Activated T-helper 1 cell treated with anti-CD3 and anti-CD28 coated beads, Interleukin-12 subunit alpha, Interleukin-12 subunit beta, Interleukin-2, Interleukin-4 antibody, amounts not matched to agents 30 ng/mL and 10 ng/mL and 1 ng/mL, durations not matched to agents 14 hours and 24 hours and 36 hours (primary cell): ENCODE data around the gene TNS1. TPM values are rescaled to one million over a fixed set of nuclear protein-coding genes. Genes with fewer than 3 reads are reported as not detected.

ENCODE experiments used
- DNase-seq: peaks from one replicate; pipeline ENCODE4 v3.0.0; 2021; ENCODE audit warnings: low spot score
- H3K27ac Mint-ChIP-seq: one replicate; pipeline ENCODE4 v1.8.0; 2021; ENCODE audit warnings: mild to moderate bottlenecking, mixed read lengths
- H3K27me3 Mint-ChIP-seq: one replicate; pipeline ENCODE4 v1.8.0; 2022; ENCODE audit warnings: mild to moderate bottlenecking, moderate library complexity, mixed read lengths; ENCODE audit not compliant: insufficient read depth
- H3K36me3 Mint-ChIP-seq: one replicate; pipeline ENCODE4 v1.8.0; 2021; ENCODE audit warnings: low read depth, mixed read lengths
- H3K4me1 Mint-ChIP-seq: one replicate; pipeline ENCODE4 v1.8.0; 2021; ENCODE audit warnings: low read depth, mixed read lengths
- H3K4me3 Mint-ChIP-seq: one replicate; pipeline ENCODE4 v1.8.0; 2021; ENCODE audit warnings: mild to moderate bottlenecking, moderate library complexity, mixed read lengths
- H3K9me3 Mint-ChIP-seq: one replicate; pipeline ENCODE4 v1.8.0; 2021; ENCODE audit warnings: mixed read lengths
- intact Hi-C: fragments of 100-400 bp; cut with micrococcal nuclease; formaldehyde crosslinking; loops from one replicate; pipeline ENCODE4 v1.15.1; 2024
- total RNA-seq: library from RNA; stranded (reverse); gene quantifications from 2 replicates; pipeline ENCODE4 v1.2.3, GENCODE V29; 2022

The TNS1 gene
- total RNA-seq, 1 donor from 2014 or later: 0.41 TPM

- H3K27ac Mint-ChIP-seq: no peak overlapping the region
- H3K27me3 Mint-ChIP-seq: peaks cover 10% of the 10 kb centered on the region
- DNase-seq: no peak
- no peaks in the 10 kb centered on the region for H3K9me3 Mint-ChIP-seq
- H3K4me1 Mint-ChIP-seq: no peaks in the 10 kb centered on the region
- H3K36me3 Mint-ChIP-seq: peaks cover 2% of the 10 kb centered on the region
- intact Hi-C loops: no loop called here
- no peak overlapping the region for H3K4me3 Mint-ChIP-seq
Observed at GRCh38 chr2:217776631-217777030, 226.2 kb downstream of the TNS1 start.

GRCh38 chr2:217775920-217776503 lies 226.8 kb downstream of the TNS1 start:
- intact Hi-C loops: no loop called here
- no peaks in the 10 kb centered on the region for H3K9me3 Mint-ChIP-seq
- no peak overlapping the region for H3K27ac Mint-ChIP-seq
- peaks cover 6% of the 10 kb centered on the region for H3K27me3 Mint-ChIP-seq
- H3K4me3 Mint-ChIP-seq: no peak overlapping the region
- no peak for DNase-seq
- H3K36me3 Mint-ChIP-seq: no peaks in the 10 kb centered on the region
- no peaks in the 10 kb centered on the region for H3K4me1 Mint-ChIP-seq

- Mint-ChIP-seq H3K36me3 (no peaks in the 10 kb centered on the region), H3K27ac (no peak overlapping the region), H3K4me1 (no peaks in the 10 kb centered on the region), H3K9me3 (no peaks in the 10 kb centered on the region), H3K27me3 (peaks cover 6% of the 10 kb centered on the region), H3K4me3 (no peak overlapping the region)
- DNase-seq: no peak
- intact Hi-C loops: no loop called here
Observed at GRCh38 chr2:217774232-217774631, 228.6 kb downstream of the TNS1 start.

- H3K9me3 Mint-ChIP-seq: no peaks in the 10 kb centered on the region
- no peaks in the 10 kb centered on the region for H3K4me1 Mint-ChIP-seq
- H3K4me3 Mint-ChIP-seq: no peak overlapping the region
- intact Hi-C loops: no loop called here
- H3K36me3 Mint-ChIP-seq: no peaks in the 10 kb centered on the region
- peaks cover 7% of the 10 kb centered on the region for H3K27me3 Mint-ChIP-seq
- no peak overlapping the region for H3K27ac Mint-ChIP-seq
- no peak for DNase-seq
Observed at GRCh38 chr2:217773539-217773938, 229.3 kb downstream of the TNS1 start.

- no peak overlapping the region for H3K27ac Mint-ChIP-seq
- H3K27me3 Mint-ChIP-seq: peaks cover 9% of the 10 kb centered on the region
- intact Hi-C loops: no loop called here
- peaks cover 14% of the 10 kb centered on the region for H3K9me3 Mint-ChIP-seq
- no peak for DNase-seq
- H3K36me3 Mint-ChIP-seq: no peaks in the 10 kb centered on the region
- no peak overlapping the region for H3K4me3 Mint-ChIP-seq
- H3K4me1 Mint-ChIP-seq: no peaks in the 10 kb centered on the region
Observed at GRCh38 chr2:217766356-217766755, 236.4 kb downstream of the TNS1 start.

- Mint-ChIP-seq H3K27me3 (peaks cover 7% of the 10 kb centered on the region), H3K36me3 (no peaks in the 10 kb centered on the region), H3K4me1 (peaks cover 9% of the 10 kb centered on the region), H3K27ac (no peak overlapping the region), H3K9me3 (peaks cover 14% of the 10 kb centered on the region), H3K4me3 (no peak overlapping the region)
- intact Hi-C loops: no loop called here
- no peak for DNase-seq
Observed at GRCh38 chr2:217761645-217762277, 241.0 kb downstream of the TNS1 start.

GRCh38 chr2:217759991-217760390 lies 242.8 kb downstream of the TNS1 start:
- H3K4me1 Mint-ChIP-seq: peaks cover 18% of the 10 kb centered on the region
- H3K27me3 Mint-ChIP-seq: peaks cover 5% of the 10 kb centered on the region
- intact Hi-C loops: no loop called here
- DNase-seq: no peak
- no peak overlapping the region for H3K4me3 Mint-ChIP-seq
- no peaks in the 10 kb centered on the region for H3K36me3 Mint-ChIP-seq
- no peak overlapping the region for H3K27ac Mint-ChIP-seq
- H3K9me3 Mint-ChIP-seq: peaks cover 14% of the 10 kb centered on the region

- Mint-ChIP-seq H3K4me1 (peaks cover 21% of the 10 kb centered on the region), H3K9me3 (peaks cover 6% of the 10 kb centered on the region), H3K4me3 (no peak overlapping the region), H3K27ac (peak overlapping the region; percentile 83), H3K36me3 (no peaks in the 10 kb centered on the region), H3K27me3 (peaks cover 2% of the 10 kb centered on the region)
- DNase-seq: no peak
- intact Hi-C loops: loop anchor here (2.0 kb wide), 3 partner anchors 106 to 1074 kb away; no protein-coding TSS in a partner anchor
Observed at GRCh38 chr2:217757108-217757463, 245.7 kb downstream of the TNS1 start.

GRCh38 chr2:217756375-217757107 lies 246.3 kb downstream of the TNS1 start:
- Mint-ChIP-seq H3K9me3 (peaks cover 2% of the 10 kb centered on the region), H3K36me3 (no peaks in the 10 kb centered on the region), H3K4me1 (peaks cover 21% of the 10 kb centered on the region), H3K4me3 (no peak overlapping the region), H3K27me3 (peaks cover 2% of the 10 kb centered on the region), H3K27ac (peak overlapping the region; percentile 63)
- intact Hi-C loops: loop anchor here (2.0 kb wide), 3 partner anchors 106 to 1074 kb away; no protein-coding TSS in a partner anchor
- peak; percentile 39 for DNase-seq

GRCh38 chr2:217755027-217755745 lies 247.6 kb downstream of the TNS1 start:
- H3K27me3 Mint-ChIP-seq: no peaks in the 10 kb centered on the region
- H3K4me3 Mint-ChIP-seq: no peak overlapping the region
- H3K4me1 Mint-ChIP-seq: peaks cover 21% of the 10 kb centered on the region
- no peak for DNase-seq
- no peaks in the 10 kb centered on the region for H3K9me3 Mint-ChIP-seq
- no peaks in the 10 kb centered on the region for H3K36me3 Mint-ChIP-seq
- intact Hi-C loops: no loop called here
- no peak overlapping the region for H3K27ac Mint-ChIP-seq

GRCh38 chr2:217753460-217754200 lies 249.2 kb downstream of the TNS1 start:
- Mint-ChIP-seq H3K36me3 (no peaks in the 10 kb centered on the region), H3K4me3 (no peak overlapping the region), H3K27ac (no peak overlapping the region), H3K4me1 (peaks cover 21% of the 10 kb centered on the region), H3K27me3 (no peaks in the 10 kb centered on the region), H3K9me3 (no peaks in the 10 kb centered on the region)
- intact Hi-C loops: no loop called here
- DNase-seq: no peak

GRCh38 chr2:217752714-217753459 lies 249.9 kb downstream of the TNS1 start:
- intact Hi-C loops: no loop called here
- Mint-ChIP-seq H3K4me3 (no peak overlapping the region), H3K27me3 (no peaks in the 10 kb centered on the region), H3K36me3 (no peaks in the 10 kb centered on the region), H3K27ac (no peak overlapping the region), H3K4me1 (peaks cover 21% of the 10 kb centered on the region), H3K9me3 (no peaks in the 10 kb centered on the region)
- DNase-seq: no peak
